Heart left ventricle (tissue), 16 donors: ENCODE data around the gene NLRP3. TPM values are rescaled to one million over a fixed set of nuclear protein-coding genes. Genes with fewer than 3 reads are reported as not detected.
"Not testable (repeated sequence)": the region's sequence is repeated elsewhere in the genome, so short reads cannot be mapped to it uniquely, and the experiment has no call there.

ENCODE experiments used
- ATAC-seq, 4 donors: fragments of 200-7000 bp; cut with Tn5 transposase; one replicate each; pipeline ENCODE4 v1.9.1; 2020 to 2022; ENCODE audit warnings: moderate library complexity in 4 of 4, mild to moderate bottlenecking in 3 of 4, moderate number of reproducible peaks in 1 of 4
- DNase-seq, 5 donors: peaks; one replicate each; pipeline ENCODE4 v3.0.0-alpha.2; 2020
- H3K27ac ChIP-seq, 12 donors: fragments of 200-600 bp; sonication (generic) in 4 of 12; one replicate each; pipeline versions ENCODE4 v1.5.0 to v1.8.0; 2016 to 2022; ENCODE audit warnings: mild to moderate bottlenecking in 2 of 12
- H3K27me3 ChIP-seq, 9 donors: fragments of 200-600 bp; sonication (generic) in 2 of 9; one replicate each; pipeline versions ENCODE4 v1.5.1 to v1.8.0; 2016 to 2022; ENCODE audit warnings: mild to moderate bottlenecking in 3 of 9
- H3K36me3 ChIP-seq, 9 donors: fragments of 200-600 bp; sonication (generic) in 2 of 9; one replicate each; pipeline versions ENCODE4 v1.5.0 to v1.8.0; 2018 to 2022; ENCODE audit warnings: mild to moderate bottlenecking in 2 of 9
- H3K4me1 ChIP-seq, 12 donors: fragments of 200-600 bp; sonication (generic) in 4 of 12; one replicate each; pipeline versions ENCODE4 v1.5.0 to v1.8.0; 2016 to 2022; ENCODE audit warnings: mild to moderate bottlenecking in 3 of 12
- H3K4me3 ChIP-seq, 12 donors: fragments of 200-600 bp; sonication (generic) in 4 of 12; one replicate each; pipeline versions ENCODE4 v1.5.0 to v1.8.0; 2017 to 2022; ENCODE audit warnings: mild to moderate bottlenecking in 9 of 12, moderate library complexity in 4 of 12
- H3K9me3 ChIP-seq, 12 donors: fragments of 200-600 bp; sonication (generic) in 4 of 12; one replicate each; pipeline versions ENCODE4 v1.5.0 to v1.8.0; 2016 to 2022; ENCODE audit warnings: mild to moderate bottlenecking in 1 of 12
- POLR2A ChIP-seq, 2 donors: fragments of 450-650 bp; IDR thresholded peaks; one replicate each; pipeline ENCODE4 v1.6.1; 2017; ENCODE audit warnings: antibody characterized with exemption in 2 of 2, mild to moderate bottlenecking in 2 of 2, moderate library complexity in 2 of 2
- WGBS, 4 donors: extraction: QIAGEN DNeasy Blood & Tissue Kit in 2 of 4; methylation state at CpG; one replicate each; pipeline versions ENCODE4 v1.1.5 to v1.1.7; 2013 to 2018; 5-methylcytosine and 5-hydroxymethylcytosine counted together
- intact Hi-C, 10 donors: fragments of 100-400 bp; cut with DNase I; formaldehyde crosslinking; loops; one replicate each; pipeline versions ENCODE4 v1.11.1 to v1.14.2; 2022
- polyA plus RNA-seq, 2 donors: library from polyadenylated mRNA; stranded (reverse); fragments of 200-250 nt; gene quantifications; one replicate each; pipeline ENCODE4 v1.2.3, GENCODE V29; 2013
- total RNA-seq, 9 donors: library from RNA; depleted of rRNA in 2 of 9; stranded (reverse); fragments of >200 nt in 2 of 9; fragmentation: NEBNext Ultra II Directional in 3 of 9; extraction: Animal tissue kit (Norgen Biotek cat#: 25700) in 3 of 9; gene quantifications; one replicate each; pipeline versions ENCODE4 v1.1.0 to v1.2.4, GENCODE V29; 2016 to 2023
- TF ChIP-seq, protein P1 (sequence below), 12 donors: fragments of 200-600 bp; sonication (generic) in 4 of 12; IDR thresholded peaks; one replicate each; pipeline versions ENCODE4 v1.5.0 to v1.8.0; 2018 to 2022; ENCODE audit warnings: antibody characterized with exemption in 12 of 12, mild to moderate bottlenecking in 5 of 12
- donor health status: ischemic (EF 13 %, LVEDD 7.1; RV severe dilation, severe dysfunction).
- donor health status: healthy with polysubstance abuse.
- donor health status: DM: no; HTN: yes; CAD: no.
- donor health status: DM: no; HTN: no; CAD: no.
- donor health status: ischemic (EF 25% LVEDD 6.9; RV normal size, moderate dysfunction).
- donor health status: ischemic (EF 25% LVEDD 5.7; RV mildly dilated, moderate dysfunction).
- donor health status: healthy.
- donor health status: DM: yes; HTN: yes; CAD: no.
- donor health status: ischemic (EF 35%, LVEDD 5.7; RV mildly dilated, moderate dysfunction).
- donor health status: nonischemic (EF 11% LVEDD 7.7; RV severe dilation, severe dysfunction).
- donor health status: DM: yes; HTN: yes; CAD: no.
- donor health status: PGD.
- donor health status: ischemic (EF 29% LVEDD 5.4; RV normal size, mild dysfunction).
- donor health status: nonischemic (EF 23%, LVEDD 6.1; RV moderate dilation, normal function).

NLRP3 gene
- total and polyA plus RNA-seq, 11 donors = 0.19 to 8.3 (median 0.60) TPM

DNA sequence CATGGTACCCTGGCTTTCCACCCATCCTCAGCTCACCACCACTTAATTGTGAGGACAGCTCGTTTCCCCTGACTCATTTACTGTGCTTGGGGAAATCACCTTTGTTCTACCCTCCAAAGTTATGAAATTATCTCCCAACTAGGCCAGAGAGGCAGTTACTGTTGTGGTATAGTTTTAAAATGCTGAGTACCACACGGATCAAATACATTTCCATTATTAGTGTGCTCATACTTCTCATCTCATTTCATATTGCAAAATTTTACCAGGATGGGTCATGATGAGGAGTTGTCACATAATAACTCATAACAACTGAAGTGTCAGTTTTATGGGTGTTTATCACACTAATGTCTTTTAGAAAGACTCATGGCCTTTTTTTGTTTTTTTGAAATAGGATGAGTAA lies 51.2 kb downstream of the NLRP3 start:
- H3K4me3 ChIP-seq = no peak overlapping the region
- WGBS, 4 donors = 58 to 65% (median 64%) methylated on average over 2 of the region's 2 CpGs
- no peak for ATAC-seq
- H3K27ac ChIP-seq = no peak overlapping the region
- H3K4me1 ChIP-seq = no peaks in the 10 kb centered on the region
- H3K36me3 ChIP-seq = no peaks in the 10 kb centered on the region
- intact Hi-C loops = no loop called here
- TF ChIP-seq POLR2A (IDR thresholded peaks at IDR 0.05) = no peak
- TF ChIP-seq, protein P1, sequence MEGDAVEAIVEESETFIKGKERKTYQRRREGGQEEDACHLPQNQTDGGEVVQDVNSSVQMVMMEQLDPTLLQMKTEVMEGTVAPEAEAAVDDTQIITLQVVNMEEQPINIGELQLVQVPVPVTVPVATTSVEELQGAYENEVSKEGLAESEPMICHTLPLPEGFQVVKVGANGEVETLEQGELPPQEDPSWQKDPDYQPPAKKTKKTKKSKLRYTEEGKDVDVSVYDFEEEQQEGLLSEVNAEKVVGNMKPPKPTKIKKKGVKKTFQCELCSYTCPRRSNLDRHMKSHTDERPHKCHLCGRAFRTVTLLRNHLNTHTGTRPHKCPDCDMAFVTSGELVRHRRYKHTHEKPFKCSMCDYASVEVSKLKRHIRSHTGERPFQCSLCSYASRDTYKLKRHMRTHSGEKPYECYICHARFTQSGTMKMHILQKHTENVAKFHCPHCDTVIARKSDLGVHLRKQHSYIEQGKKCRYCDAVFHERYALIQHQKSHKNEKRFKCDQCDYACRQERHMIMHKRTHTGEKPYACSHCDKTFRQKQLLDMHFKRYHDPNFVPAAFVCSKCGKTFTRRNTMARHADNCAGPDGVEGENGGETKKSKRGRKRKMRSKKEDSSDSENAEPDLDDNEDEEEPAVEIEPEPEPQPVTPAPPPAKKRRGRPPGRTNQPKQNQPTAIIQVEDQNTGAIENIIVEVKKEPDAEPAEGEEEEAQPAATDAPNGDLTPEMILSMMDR (IDR thresholded peaks at IDR 0.05) = no peak
- peaks cover 0 to 14% (median 2%) of the 10 kb centered on the region in 12 donors for H3K9me3 ChIP-seq
- H3K27me3 ChIP-seq = no peaks in the 10 kb centered on the region
- no peak for DNase-seq

DNA sequence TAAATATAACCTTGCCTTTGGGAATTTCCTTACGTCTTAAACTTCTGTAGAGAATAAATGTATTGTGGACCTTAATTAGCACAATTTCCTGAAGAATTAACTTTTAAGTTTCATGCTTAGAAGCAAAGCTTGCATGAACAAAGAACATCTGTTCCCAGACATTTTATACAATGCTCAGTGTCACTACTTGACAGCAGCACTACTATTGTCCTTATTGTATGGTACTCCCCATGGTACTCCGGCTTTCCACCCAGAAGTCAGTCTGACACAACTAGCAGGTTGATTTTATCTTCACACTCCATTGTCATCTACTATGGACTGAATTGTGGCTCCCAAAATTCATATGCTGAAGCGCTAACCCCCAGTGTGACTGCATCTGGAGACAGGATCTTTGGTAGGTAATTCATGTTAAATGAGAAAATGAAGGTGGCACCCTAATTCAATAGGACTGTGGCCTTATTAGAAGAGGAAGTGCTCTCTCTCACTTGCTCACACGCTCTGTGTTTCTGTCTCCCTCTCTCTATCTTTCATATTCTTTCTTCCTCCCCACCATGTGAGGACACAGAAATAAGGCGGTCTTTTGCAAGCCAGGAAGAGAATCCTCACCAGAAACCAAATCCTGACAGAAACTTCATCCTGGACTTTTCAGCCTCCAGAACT lies 52.6 kb downstream of the NLRP3 start:
- ATAC-seq (no peak), DNase-seq (no peak)
- Histone ChIP-seq H3K4me3 (no peak overlapping the region), H3K27me3 (no peaks in the 10 kb centered on the region), H3K36me3 (no peaks in the 10 kb centered on the region), H3K4me1 (no peaks in the 10 kb centered on the region), H3K27ac (no peak overlapping the region), H3K9me3 (peaks cover 0 to 2% (median 0%) of the 10 kb centered on the region in 12 donors)
- intact Hi-C loops = no loop called here
- 71 to 81% (median 78%) methylated on average over 5 of the region's 5 CpGs for WGBS, 4 donors
- TF ChIP-seq POLR2A (IDR thresholded peaks at IDR 0.05) = no peak
- TF ChIP-seq, protein P1 (IDR thresholded peaks at IDR 0.05) = no peak

DNA sequence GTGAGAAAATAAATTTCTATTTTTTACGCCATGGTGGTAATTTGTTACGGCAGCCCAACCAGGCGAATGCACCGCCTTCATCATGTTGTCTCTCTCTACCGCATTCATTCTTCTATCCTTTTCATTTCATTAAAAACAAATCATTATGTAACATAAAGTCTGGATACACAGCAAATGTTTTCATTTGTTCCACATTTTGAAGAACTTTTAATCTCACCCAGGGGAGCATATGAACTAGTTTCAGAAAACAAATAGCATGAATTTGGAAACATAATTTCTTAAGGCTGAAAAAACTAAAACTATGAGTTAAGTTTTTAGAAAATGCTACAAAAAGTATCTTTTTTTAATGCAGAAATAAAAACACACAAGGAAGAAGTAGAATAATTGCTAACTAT lies 53.2 kb downstream of the NLRP3 start:
- no peak overlapping the region for H3K4me3 ChIP-seq
- ATAC-seq (no peak), DNase-seq (no peak)
- TF ChIP-seq, protein P1 (IDR thresholded peaks at IDR 0.05) = no peak
- no peak for TF ChIP-seq POLR2A (IDR thresholded peaks at IDR 0.05)
- 80 to 92% (median 86%) methylated on average over 5 of the region's 5 CpGs for WGBS, 4 donors
- H3K27me3 ChIP-seq = no peaks in the 10 kb centered on the region
- H3K27ac ChIP-seq = no peak overlapping the region
- no peaks in the 10 kb centered on the region for H3K36me3 ChIP-seq
- no peaks in the 10 kb centered on the region for H3K9me3 ChIP-seq
- intact Hi-C loops = no loop called here
- no peaks in the 10 kb centered on the region for H3K4me1 ChIP-seq

DNA sequence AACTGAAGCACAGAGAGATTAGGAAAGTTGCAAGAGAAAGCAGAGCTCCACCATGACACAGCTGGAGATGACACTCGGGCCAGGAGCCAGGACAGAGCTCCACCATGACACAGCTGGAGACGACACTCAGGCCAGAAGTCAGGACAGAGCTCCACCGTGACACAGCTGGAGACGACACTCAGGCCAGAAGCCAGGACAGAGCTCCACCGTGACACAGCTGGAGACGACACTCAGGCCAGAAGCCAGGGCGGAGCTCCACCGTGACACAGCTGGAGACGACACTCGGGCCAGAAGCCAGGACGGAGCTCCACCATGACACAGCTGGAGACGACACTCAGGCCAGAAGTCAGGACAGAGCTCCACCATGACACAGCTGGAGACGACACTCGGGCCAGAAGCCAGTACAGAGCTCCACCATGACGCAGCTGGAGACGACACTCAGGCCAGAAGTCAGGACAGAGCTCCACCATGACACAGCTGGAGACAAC lies 55.0 kb downstream of the NLRP3 start:
- H3K4me3 ChIP-seq, H3K4me1 ChIP-seq, H3K27me3 ChIP-seq, DNase-seq, intact Hi-C loops, ATAC-seq, H3K27ac ChIP-seq, H3K36me3 ChIP-seq: not testable (repeated sequence)
- 53 to 69% (median 60%) methylated on average over 6 to 16 of the region's 16 CpGs for WGBS, 4 donors
- peaks cover 0 to 12% (median 2%) of the 10 kb centered on the region in 12 donors for H3K9me3 ChIP-seq
